Smooth muscle cell (in vitro differentiated cells): ENCODE data around the gene SDHAF4. TPM values are rescaled to one million over a fixed set of nuclear protein-coding genes. Genes with fewer than 3 reads are reported as not detected.

Experiments
- DNase-seq: peaks from one replicate; lab custom pipeline; 2025; ENCODE audit not compliant: unreplicated experiment; lab: John Stamatoyannopoulos, UW
- H2AFZ ChIP-seq: fragments of 200-600 bp; sonication (generic); 2 replicates; pipeline ENCODE4 v1.6.0; 2016; ENCODE audit warnings: antibody characterized with exemption, low read depth, mild to moderate bottlenecking
- H3F3A ChIP-seq: fragments of 200-600 bp; sonication (generic); 2 replicates; pipeline ENCODE4 v1.6.0; 2017; ENCODE audit warnings: antibody characterized with exemption, low read depth
- H3K27ac ChIP-seq: fragments of 200-600 bp; sonication (generic); 2 replicates; pipeline ENCODE4 v1.5.1; 2016; ENCODE audit warnings: low read depth, mild to moderate bottlenecking
- H3K27me3 ChIP-seq: fragments of 200-600 bp; sonication (generic); 2 replicates; pipeline ENCODE4 v1.6.1; 2016; ENCODE audit warnings: low read depth, mild to moderate bottlenecking
- H3K36me3 ChIP-seq: fragments of 200-600 bp; sonication (generic); 2 replicates; pipeline ENCODE4 v1.5.1; 2016; ENCODE audit warnings: low read depth
- H3K4me1 ChIP-seq: fragments of 200-600 bp; sonication (generic); 2 replicates; pipeline ENCODE4 v1.5.1; 2016; ENCODE audit warnings: low read depth
- H3K4me2 ChIP-seq: fragments of 200-600 bp; sonication (generic); 2 replicates; pipeline ENCODE4 v1.6.0; 2016; ENCODE audit warnings: mild to moderate bottlenecking
- H3K4me3 ChIP-seq: fragments of 200-600 bp; sonication (generic); 2 replicates; pipeline ENCODE4 v1.5.1; 2016; ENCODE audit warnings: mild to moderate bottlenecking
- H3K79me2 ChIP-seq: fragments of 200-600 bp; sonication (generic); 2 replicates; pipeline ENCODE4 v1.6.0; 2016; ENCODE audit warnings: low read depth, mild to moderate bottlenecking
- H3K9ac ChIP-seq: fragments of 200-600 bp; sonication (generic); 2 replicates; pipeline ENCODE4 v1.6.0; 2016; ENCODE audit warnings: low read depth
- H3K9me3 ChIP-seq: fragments of 200-600 bp; sonication (generic); replicated peaks from 2 replicates; pipeline ENCODE4 v1.5.1; 2016; ENCODE audit warnings: low read depth
- H4K20me1 ChIP-seq: fragments of 200-600 bp; sonication (generic); 2 replicates; pipeline ENCODE4 v1.6.0; 2016; ENCODE audit warnings: low read depth
- CTCF ChIP-seq: fragments of 200-600 bp; sonication (generic); IDR thresholded peaks from 2 replicates; pipeline ENCODE4 v1.5.1; 2017; ENCODE audit warnings: borderline replicate concordance, mild to moderate bottlenecking, antibody characterized with exemption; ENCODE audit not compliant: insufficient read depth, poor library complexity, severe bottlenecking
- WGBS: methylation state at CpG from one replicate; pipeline ENCODE4 v1.1.7; 2016; ENCODE audit warnings: low lambda C conversion rate; 5-methylcytosine and 5-hydroxymethylcytosine counted together
- polyA plus RNA-seq: library from polyadenylated mRNA; unstranded; fragments of >200 nt; fragmentation: Nextera tagmentation; extraction: Ambion mirVana; gene quantifications from 2 replicates; pipeline ENCODE4 v1.2.1, GENCODE V29; 2016
- total RNA-seq: library from RNA; depleted of rRNA; stranded (reverse); fragments of >200 nt; gene quantifications from 2 replicates; pipeline ENCODE4 v1.2.3, GENCODE V29; 2014

The SDHAF4 gene
- total and polyA plus RNA-seq, 2 experiments from 2014 or later = 13.7 to 16.6 TPM

- Histone ChIP-seq H3K4me3 (no peak overlapping the region), H3K4me1 (no peaks in the 10 kb centered on the region), H3K36me3 (no peaks in the 10 kb centered on the region), H3F3A (no peaks in the 10 kb centered on the region), H3K4me2 (no peak overlapping the region), H3K9ac (no peak overlapping the region), H3K9me3 (no peaks in the 10 kb centered on the region), H3K27ac (no peak overlapping the region), H2AFZ (no peak overlapping the region), H3K27me3 (no peaks in the 10 kb centered on the region), H4K20me1 (no peaks in the 10 kb centered on the region), H3K79me2 (no peaks in the 10 kb centered on the region)
- no peak for TF ChIP-seq CTCF
- 92% methylated on average over 1 of the region's 1 CpG for WGBS
- DNase-seq = no peak
These were observed 54.0 kb downstream of the SDHAF4 start for GRCh38 chr6:70620746-70621145.

GRCh38 chr6:70622461-70622860 lies 55.7 kb downstream of the SDHAF4 start:
- H3K79me2 ChIP-seq = no peaks in the 10 kb centered on the region
- no peaks in the 10 kb centered on the region for H3K36me3 ChIP-seq
- TF ChIP-seq CTCF = no peak
- no peaks in the 10 kb centered on the region for H3K9me3 ChIP-seq
- H3K4me2 ChIP-seq = no peak overlapping the region
- no peaks in the 10 kb centered on the region for H4K20me1 ChIP-seq
- H2AFZ ChIP-seq = no peak overlapping the region
- no peaks in the 10 kb centered on the region for H3F3A ChIP-seq
- H3K9ac ChIP-seq = no peak overlapping the region
- 83% methylated on average over 1 of the region's 1 CpG for WGBS
- no peak overlapping the region for H3K4me3 ChIP-seq
- H3K4me1 ChIP-seq = no peaks in the 10 kb centered on the region
- DNase-seq = no peak
- H3K27me3 ChIP-seq = no peaks in the 10 kb centered on the region
- no peak overlapping the region for H3K27ac ChIP-seq

GRCh38 chr6:70625436-70625835 lies 58.7 kb downstream of the SDHAF4 start:
- H3K4me2 ChIP-seq = no peak overlapping the region
- no peak overlapping the region for H3K9ac ChIP-seq
- H2AFZ ChIP-seq = no peak overlapping the region
- H3F3A ChIP-seq = no peaks in the 10 kb centered on the region
- TF ChIP-seq CTCF = no peak
- H3K79me2 ChIP-seq = no peaks in the 10 kb centered on the region
- H4K20me1 ChIP-seq = no peaks in the 10 kb centered on the region
- H3K27me3 ChIP-seq = no peaks in the 10 kb centered on the region
- H3K27ac ChIP-seq = no peak overlapping the region
- no peak for DNase-seq
- no peaks in the 10 kb centered on the region for H3K9me3 ChIP-seq
- no peak overlapping the region for H3K4me3 ChIP-seq
- H3K36me3 ChIP-seq = no peaks in the 10 kb centered on the region
- H3K4me1 ChIP-seq = no peaks in the 10 kb centered on the region

- H3K27me3 ChIP-seq = no peaks in the 10 kb centered on the region
- H3K4me2 ChIP-seq = no peak overlapping the region
- TF ChIP-seq CTCF = no peak
- H3F3A ChIP-seq = no peaks in the 10 kb centered on the region
- no peaks in the 10 kb centered on the region for H3K79me2 ChIP-seq
- no peak for DNase-seq
- no peak overlapping the region for H3K27ac ChIP-seq
- H3K9ac ChIP-seq = no peak overlapping the region
- no peaks in the 10 kb centered on the region for H4K20me1 ChIP-seq
- no peaks in the 10 kb centered on the region for H3K9me3 ChIP-seq
- WGBS = 96% methylated on average over 36 of the region's 36 CpGs
- no peaks in the 10 kb centered on the region for H3K4me1 ChIP-seq
- H2AFZ ChIP-seq = no peak overlapping the region
- H3K36me3 ChIP-seq = no peaks in the 10 kb centered on the region
- no peak overlapping the region for H3K4me3 ChIP-seq
These were observed 60.9 kb downstream of the SDHAF4 start for GRCh38 chr6:70627500-70628254.
